ENCODE measurements around the gene GP9.

DNA sequence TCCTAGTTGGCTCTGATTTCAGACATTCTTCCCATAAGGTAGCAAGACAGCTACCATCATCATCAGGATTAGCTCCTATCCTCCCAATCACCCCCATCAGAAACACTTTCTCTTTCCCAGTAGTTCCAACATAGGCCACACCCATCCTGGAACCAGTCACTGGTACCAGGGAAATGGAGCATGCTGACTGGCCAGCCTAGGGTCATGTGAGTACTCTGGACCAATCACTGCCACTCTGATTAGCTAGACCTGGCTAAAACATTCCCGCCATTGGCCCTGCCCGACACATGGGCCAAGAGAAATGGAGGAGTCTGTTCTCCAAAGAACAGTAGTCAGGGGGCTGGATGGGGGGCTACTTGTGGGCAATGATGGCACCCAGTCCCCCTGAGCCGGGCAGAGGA, 47.1 kb upstream of the GP9 start:
- TF ChIP-seq, protein P1, sequence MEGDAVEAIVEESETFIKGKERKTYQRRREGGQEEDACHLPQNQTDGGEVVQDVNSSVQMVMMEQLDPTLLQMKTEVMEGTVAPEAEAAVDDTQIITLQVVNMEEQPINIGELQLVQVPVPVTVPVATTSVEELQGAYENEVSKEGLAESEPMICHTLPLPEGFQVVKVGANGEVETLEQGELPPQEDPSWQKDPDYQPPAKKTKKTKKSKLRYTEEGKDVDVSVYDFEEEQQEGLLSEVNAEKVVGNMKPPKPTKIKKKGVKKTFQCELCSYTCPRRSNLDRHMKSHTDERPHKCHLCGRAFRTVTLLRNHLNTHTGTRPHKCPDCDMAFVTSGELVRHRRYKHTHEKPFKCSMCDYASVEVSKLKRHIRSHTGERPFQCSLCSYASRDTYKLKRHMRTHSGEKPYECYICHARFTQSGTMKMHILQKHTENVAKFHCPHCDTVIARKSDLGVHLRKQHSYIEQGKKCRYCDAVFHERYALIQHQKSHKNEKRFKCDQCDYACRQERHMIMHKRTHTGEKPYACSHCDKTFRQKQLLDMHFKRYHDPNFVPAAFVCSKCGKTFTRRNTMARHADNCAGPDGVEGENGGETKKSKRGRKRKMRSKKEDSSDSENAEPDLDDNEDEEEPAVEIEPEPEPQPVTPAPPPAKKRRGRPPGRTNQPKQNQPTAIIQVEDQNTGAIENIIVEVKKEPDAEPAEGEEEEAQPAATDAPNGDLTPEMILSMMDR (IDR thresholded peaks at IDR 0.05), result no peak
- TF ChIP-seq CHD2 (IDR thresholded peaks at IDR 0.05; ENCODE audit: low read length, partially characterized antibody), result no peak
